ENCODE data around the gene DIAPH3. TPM values are rescaled to one million over a fixed set of nuclear protein-coding genes. Genes with fewer than 3 reads are reported as not detected.

Gene DIAPH3
- total RNA-seq, 1 donor from 2014 or later, result 2.6 TPM

GRCh38 chr13:59689057-59689456, 474.7 kb downstream of the DIAPH3 start:
- H3K4me1 Mint-ChIP-seq (ENCODE audit: low read depth, unreplicated experiment), result peaks cover 14% of the 10 kb centered on the region
- H3K4me3 Mint-ChIP-seq (ENCODE audit: unreplicated experiment), result no peak overlapping the region
- no peaks in the 10 kb centered on the region for H3K27me3 Mint-ChIP-seq (ENCODE audit: unreplicated experiment)
- no peaks in the 10 kb centered on the region for H3K9me3 Mint-ChIP-seq (ENCODE audit: unreplicated experiment)
- no peaks in the 10 kb centered on the region for H3K36me3 Mint-ChIP-seq (ENCODE audit: unreplicated experiment)
- TF ChIP-seq, protein P1, sequence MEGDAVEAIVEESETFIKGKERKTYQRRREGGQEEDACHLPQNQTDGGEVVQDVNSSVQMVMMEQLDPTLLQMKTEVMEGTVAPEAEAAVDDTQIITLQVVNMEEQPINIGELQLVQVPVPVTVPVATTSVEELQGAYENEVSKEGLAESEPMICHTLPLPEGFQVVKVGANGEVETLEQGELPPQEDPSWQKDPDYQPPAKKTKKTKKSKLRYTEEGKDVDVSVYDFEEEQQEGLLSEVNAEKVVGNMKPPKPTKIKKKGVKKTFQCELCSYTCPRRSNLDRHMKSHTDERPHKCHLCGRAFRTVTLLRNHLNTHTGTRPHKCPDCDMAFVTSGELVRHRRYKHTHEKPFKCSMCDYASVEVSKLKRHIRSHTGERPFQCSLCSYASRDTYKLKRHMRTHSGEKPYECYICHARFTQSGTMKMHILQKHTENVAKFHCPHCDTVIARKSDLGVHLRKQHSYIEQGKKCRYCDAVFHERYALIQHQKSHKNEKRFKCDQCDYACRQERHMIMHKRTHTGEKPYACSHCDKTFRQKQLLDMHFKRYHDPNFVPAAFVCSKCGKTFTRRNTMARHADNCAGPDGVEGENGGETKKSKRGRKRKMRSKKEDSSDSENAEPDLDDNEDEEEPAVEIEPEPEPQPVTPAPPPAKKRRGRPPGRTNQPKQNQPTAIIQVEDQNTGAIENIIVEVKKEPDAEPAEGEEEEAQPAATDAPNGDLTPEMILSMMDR (IDR thresholded peaks at IDR 0.05; ENCODE audit: partially characterized antibody, unreplicated experiment), result no peak
- H3K27ac Mint-ChIP-seq (ENCODE audit: unreplicated experiment), result no peak overlapping the region
- DNase-seq, result no peak

GRCh38 chr13:59686798-59687394, 476.8 kb downstream of the DIAPH3 start:
- Mint-ChIP-seq H3K9me3 (ENCODE audit: unreplicated experiment) (no peaks in the 10 kb centered on the region), H3K4me3 (ENCODE audit: unreplicated experiment) (no peak overlapping the region), H3K27ac (ENCODE audit: unreplicated experiment) (peak overlapping the region; percentile 13), H3K27me3 (ENCODE audit: unreplicated experiment) (no peaks in the 10 kb centered on the region), H3K4me1 (ENCODE audit: low read depth, unreplicated experiment) (peaks cover 22% of the 10 kb centered on the region), H3K36me3 (ENCODE audit: unreplicated experiment) (no peaks in the 10 kb centered on the region)
- no peak for DNase-seq
- TF ChIP-seq, protein P1 (IDR thresholded peaks at IDR 0.05; ENCODE audit: partially characterized antibody, unreplicated experiment), result no peak

GRCh38 chr13:59684105-59684504, 479.6 kb downstream of the DIAPH3 start:
- H3K27me3 Mint-ChIP-seq (ENCODE audit: unreplicated experiment), result no peaks in the 10 kb centered on the region
- no peak overlapping the region for H3K4me3 Mint-ChIP-seq (ENCODE audit: unreplicated experiment)
- H3K4me1 Mint-ChIP-seq (ENCODE audit: low read depth, unreplicated experiment), result peaks cover 30% of the 10 kb centered on the region
- peak overlapping the region; percentile 81 for H3K27ac Mint-ChIP-seq (ENCODE audit: unreplicated experiment)
- TF ChIP-seq, protein P1 (IDR thresholded peaks at IDR 0.05; ENCODE audit: partially characterized antibody, unreplicated experiment), result no peak
- H3K36me3 Mint-ChIP-seq (ENCODE audit: unreplicated experiment), result no peaks in the 10 kb centered on the region
- DNase-seq, result no peak
- H3K9me3 Mint-ChIP-seq (ENCODE audit: unreplicated experiment), result no peaks in the 10 kb centered on the region

GRCh38 chr13:59681636-59682311, 482.0 kb downstream of the DIAPH3 start:
- H3K36me3 Mint-ChIP-seq (ENCODE audit: unreplicated experiment), result no peaks in the 10 kb centered on the region
- DNase-seq, result no peak
- H3K27me3 Mint-ChIP-seq (ENCODE audit: unreplicated experiment), result no peaks in the 10 kb centered on the region
- no peak overlapping the region for H3K4me3 Mint-ChIP-seq (ENCODE audit: unreplicated experiment)
- H3K27ac Mint-ChIP-seq (ENCODE audit: unreplicated experiment), result no peak overlapping the region
- peaks cover 23% of the 10 kb centered on the region for H3K4me1 Mint-ChIP-seq (ENCODE audit: low read depth, unreplicated experiment)
- TF ChIP-seq, protein P1 (IDR thresholded peaks at IDR 0.05; ENCODE audit: partially characterized antibody, unreplicated experiment), result no peak
- H3K9me3 Mint-ChIP-seq (ENCODE audit: unreplicated experiment), result no peaks in the 10 kb centered on the region

GRCh38 chr13:59680429-59681024, 483.2 kb downstream of the DIAPH3 start:
- no peaks in the 10 kb centered on the region for H3K27me3 Mint-ChIP-seq (ENCODE audit: unreplicated experiment)
- no peak for DNase-seq

More at GRCh38 chr13:59680429-59681024, 483.2 kb downstream of the DIAPH3 start:
- peaks cover 20% of the 10 kb centered on the region for H3K4me1 Mint-ChIP-seq (ENCODE audit: low read depth, unreplicated experiment)
- H3K4me3 Mint-ChIP-seq (ENCODE audit: unreplicated experiment), result no peak overlapping the region
- H3K36me3 Mint-ChIP-seq (ENCODE audit: unreplicated experiment), result no peaks in the 10 kb centered on the region
- H3K27ac Mint-ChIP-seq (ENCODE audit: unreplicated experiment), result no peak overlapping the region
- TF ChIP-seq, protein P1 (IDR thresholded peaks at IDR 0.05; ENCODE audit: partially characterized antibody, unreplicated experiment), result peak; percentile 79
- H3K9me3 Mint-ChIP-seq (ENCODE audit: unreplicated experiment), result no peaks in the 10 kb centered on the region
